CD8-positive, alpha-beta memory T cell (primary cell): ENCODE data around the gene DVL3. TPM values are rescaled to one million over a fixed set of nuclear protein-coding genes. Genes with fewer than 3 reads are reported as not detected.
A peak's percentile ranks its signal among the peaks of the same experiment; 100 is the strongest.
"Not testable (repeated sequence)": the region's sequence is repeated elsewhere in the genome, so short reads cannot be mapped to it uniquely, and the experiment has no call there.

Source experiments
- CTCF ChIA-PET: fragments of 350-600 bp; sonication (Branson Sonifier 250); formaldehyde crosslinking; loops from one replicate; lab custom pipeline; 2021; ENCODE audit warnings: antibody characterized with exemption; lab: Charles Lee
- POLR2A ChIA-PET: fragments of 350-600 bp; sonication (Branson Sonifier 250); formaldehyde crosslinking; loops from one replicate; lab custom pipeline; 2021; ENCODE audit warnings: antibody characterized with exemption; lab: Charles Lee
- DNase-seq, 5 donors: peaks; one replicate each; pipeline versions ENCODE4 v3.0.0 to v3.0.0-alpha.2; 2020 to 2022; ENCODE audit warnings: mixed read lengths in 1 of 5
- H3K27ac ChIP-seq: one replicate; pipeline ENCODE4 v1.7.0; 2013; ENCODE audit warnings: low read depth, mild to moderate bottlenecking, low read length, moderate library complexity
- H3K27me3 ChIP-seq: 2 replicates; pipeline ENCODE4 v1.7.0; 2013; ENCODE audit warnings: low read length, mild to moderate bottlenecking; ENCODE audit not compliant: insufficient read depth, poor library complexity, severe bottlenecking
- H3K36me3 ChIP-seq: 2 replicates; pipeline ENCODE4 v1.7.0; 2013; ENCODE audit warnings: mild to moderate bottlenecking, low read length, moderate library complexity; ENCODE audit not compliant: insufficient read depth
- H3K4me1 ChIP-seq: 2 replicates; pipeline ENCODE4 v1.7.0; 2013; ENCODE audit warnings: mild to moderate bottlenecking, low read length, moderate library complexity; ENCODE audit not compliant: insufficient read depth
- H3K4me3 ChIP-seq: 2 replicates; pipeline ENCODE4 v1.7.0; 2013; ENCODE audit warnings: mild to moderate bottlenecking, low read length
- H3K9me3 ChIP-seq: 2 replicates; pipeline ENCODE4 v1.7.0; 2013; ENCODE audit warnings: mild to moderate bottlenecking, low read length
- H3K27ac Mint-ChIP-seq, 8 donors: one replicate each; pipeline ENCODE4 v1.8.0; 2020 to 2021; ENCODE audit warnings: mixed read lengths in 8 of 8, mild to moderate bottlenecking in 6 of 8, inconsistent platforms in 3 of 8, moderate library complexity in 3 of 8
- H3K27me3 Mint-ChIP-seq, 2 donors: one replicate each; pipeline ENCODE4 v1.8.0; 2020 to 2021; ENCODE audit warnings: mixed read lengths in 2 of 2, mild to moderate bottlenecking in 1 of 2, moderate library complexity in 1 of 2
- H3K36me3 Mint-ChIP-seq, 3 donors: one replicate each; pipeline ENCODE4 v1.8.0; 2020 to 2021; ENCODE audit warnings: mixed read lengths in 3 of 3, inconsistent platforms in 1 of 3, mild to moderate bottlenecking in 1 of 3
- H3K4me1 Mint-ChIP-seq, 3 donors: one replicate each; pipeline ENCODE4 v1.8.0; 2020 to 2021; ENCODE audit warnings: mixed read lengths in 3 of 3, inconsistent platforms in 1 of 3, mild to moderate bottlenecking in 1 of 3
- H3K4me3 Mint-ChIP-seq, 7 donors: one replicate each; pipeline ENCODE4 v1.8.0; 2020 to 2021; ENCODE audit warnings: mixed read lengths in 7 of 7, mild to moderate bottlenecking in 6 of 7, moderate library complexity in 4 of 7, inconsistent platforms in 2 of 7
- H3K9me3 Mint-ChIP-seq, 5 donors: one replicate each; pipeline ENCODE4 v1.8.0; 2020 to 2022; ENCODE audit warnings: mixed read lengths in 5 of 5, mild to moderate bottlenecking in 3 of 5, moderate library complexity in 2 of 5, inconsistent platforms in 1 of 5
- polyA plus RNA-seq: library from polyadenylated mRNA; unstranded; fragments of 300-500 nt; fragmentation: Illumina TruSeq; gene quantifications from one replicate; pipeline ENCODE4 v1.2.3, GENCODE V29; 2021
- total RNA-seq, 2 experiments: library from RNA; stranded (reverse); gene quantifications; one replicate each; pipeline ENCODE4 v1.2.3, GENCODE V29; 2021

Gene DVL3
- total and polyA plus RNA-seq, 3 experiments from 2014 or later = 15.4 to 44.0 (median 38.5) TPM

DNA sequence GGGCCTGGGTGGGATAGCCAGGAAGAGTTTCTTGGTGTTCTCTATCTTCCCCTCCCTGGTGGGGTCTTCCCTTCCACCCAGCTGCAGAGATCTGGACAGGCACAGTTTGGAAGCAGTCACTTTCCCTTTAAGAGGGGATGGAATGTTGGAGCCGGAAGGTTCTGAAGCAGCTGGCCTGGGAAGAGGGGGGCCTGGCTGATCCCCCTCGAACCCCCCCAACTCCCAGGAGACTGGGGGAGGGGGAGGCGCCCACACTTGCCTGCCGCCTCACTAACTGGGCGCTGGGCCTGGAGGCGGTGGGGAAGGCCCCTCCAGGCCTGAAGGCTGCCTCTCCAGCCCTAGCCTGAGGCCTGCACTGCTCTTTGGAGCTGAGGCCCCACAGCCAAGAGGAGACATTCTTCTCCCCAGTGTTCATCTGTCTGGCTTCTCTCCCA is 1.4 kb downstream of the DVL3 start:
- no peaks in the 10 kb centered on the region for H3K9me3 Mint-ChIP-seq
- Histone ChIP-seq H3K27me3 (no peaks in the 10 kb centered on the region), H3K4me3 (peak overlapping the region; percentile 84), H3K36me3 (no peaks in the 10 kb centered on the region), H3K27ac (peak overlapping the region; percentile 70), H3K9me3 (no peaks in the 10 kb centered on the region), H3K4me1 (peaks cover 17% of the 10 kb centered on the region)
- ChIA-PET POLR2A (no interaction called here), CTCF (interaction anchor here (0.8 to 1.7 kb wide), 6 partner anchors 9 to 93 kb away, joined by 3 to 7 read pairs (median 4); partner anchors contain the start of genes EEF1AKMT4 and EIF2B5)
- H3K4me3 Mint-ChIP-seq = peak overlapping the region; percentile 94 to 99 (median 95)
- peaks cover 0 to 9% (median 3%) of the 10 kb centered on the region in 3 donors for H3K36me3 Mint-ChIP-seq
- peak overlapping the region; percentile 29 to 100 (median 74) for H3K27ac Mint-ChIP-seq
- peaks cover 29 to 47% (median 37%) of the 10 kb centered on the region in 3 donors for H3K4me1 Mint-ChIP-seq
- no peaks in the 10 kb centered on the region for H3K27me3 Mint-ChIP-seq
- no peak for DNase-seq

DNA sequence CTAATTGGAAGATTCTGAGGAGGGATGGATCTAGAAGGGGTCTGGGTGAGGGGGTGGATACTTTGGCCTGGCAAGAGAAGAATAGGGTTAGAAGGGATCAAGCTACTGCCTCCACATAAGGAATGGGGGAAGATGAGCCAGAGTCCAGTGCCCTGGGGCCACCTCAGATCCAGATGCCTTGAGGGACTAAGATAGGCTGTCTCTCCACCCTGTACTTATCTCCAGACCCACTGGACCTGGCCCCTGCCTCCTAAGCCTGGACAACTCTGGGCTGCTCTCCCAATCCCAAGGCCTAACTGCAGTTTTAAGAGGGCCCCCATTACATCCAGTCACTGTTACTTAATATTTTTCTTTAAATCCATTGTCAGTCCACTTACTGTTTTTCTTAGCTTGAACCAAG is 2.0 kb downstream of the DVL3 start:
- Mint-ChIP-seq H3K27ac (peak overlapping the region in 6 of 8 donors; percentile 5 to 88 (median 56)), H3K9me3 (no peaks in the 10 kb centered on the region)
- CTCF ChIA-PET = interaction anchor here (0.8 to 1.3 kb wide), 5 partner anchors 11 to 93 kb away, joined by 3 to 4 read pairs (median 3); partner anchors contain the start of genes EEF1AKMT4 and EIF2B5

DNA sequence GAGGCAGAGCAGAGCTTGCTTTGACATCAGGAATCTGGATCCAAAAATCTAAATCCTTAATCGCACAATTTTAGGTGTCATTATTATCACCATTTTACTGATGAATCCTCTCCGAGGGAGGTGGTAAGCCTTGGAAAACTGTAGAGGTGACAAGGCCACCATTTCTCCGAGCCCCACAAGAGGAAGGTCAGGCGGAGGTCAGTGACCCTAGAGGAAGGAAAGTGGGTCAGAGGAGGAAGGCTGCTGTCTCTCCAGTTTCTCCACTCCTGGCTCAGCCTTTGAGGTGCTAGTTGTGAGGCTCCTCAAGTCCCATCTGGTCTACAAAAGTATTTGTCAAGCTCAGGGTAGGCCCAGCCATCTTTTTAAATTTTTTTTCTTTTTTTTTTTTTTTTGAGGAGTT is 3.2 kb downstream of the DVL3 start:
- Mint-ChIP-seq H3K9me3 (no peaks in the 10 kb centered on the region), H3K27me3 (no peaks in the 10 kb centered on the region), H3K4me3 (peak overlapping the region in 1 of 7 donors; percentile 28), H3K36me3 (peaks cover 0 to 24% (median 5%) of the 10 kb centered on the region in 3 donors), H3K4me1 (peaks cover 31 to 51% (median 40%) of the 10 kb centered on the region in 3 donors), H3K27ac (peak overlapping the region in 1 of 8 donors; percentile 50)
- ChIA-PET CTCF (interaction anchor here (0.9 to 1.3 kb wide), 3 partner anchors 23 to 91 kb away, joined by 3 read pairs; partner anchors contain the start of gene EIF2B5), POLR2A (interaction anchor here (0.7 to 1.2 kb wide), 2 partner anchors 10 to 23 kb away, joined by 4 to 5 read pairs; partner anchors contain the start of gene EIF2B5)
- H3K9me3 ChIP-seq = no peaks in the 10 kb centered on the region
- H3K36me3 ChIP-seq = no peaks in the 10 kb centered on the region
- H3K4me3 ChIP-seq = no peak overlapping the region
- no peak for DNase-seq
- peaks cover 17% of the 10 kb centered on the region for H3K4me1 ChIP-seq
- H3K27me3 ChIP-seq = no peaks in the 10 kb centered on the region
- no peak overlapping the region for H3K27ac ChIP-seq

More for the DNA sequence above, 2.0 kb downstream of the DVL3 start:
- H3K36me3 Mint-ChIP-seq = peaks cover 0 to 15% (median 5%) of the 10 kb centered on the region in 3 donors
- peaks cover 17% of the 10 kb centered on the region for H3K4me1 ChIP-seq
- no peaks in the 10 kb centered on the region for H3K9me3 ChIP-seq
- H3K27me3 ChIP-seq = no peaks in the 10 kb centered on the region
- no peak for DNase-seq
- no peaks in the 10 kb centered on the region for H3K27me3 Mint-ChIP-seq
- H3K4me3 Mint-ChIP-seq = peak overlapping the region; percentile 75 to 99 (median 95)
- H3K36me3 ChIP-seq = no peaks in the 10 kb centered on the region
- peak overlapping the region; percentile 70 for H3K27ac ChIP-seq
- H3K4me1 Mint-ChIP-seq = peaks cover 30 to 51% (median 40%) of the 10 kb centered on the region in 3 donors
- peak overlapping the region; percentile 84 for H3K4me3 ChIP-seq
- POLR2A ChIA-PET = no interaction called here

DNA sequence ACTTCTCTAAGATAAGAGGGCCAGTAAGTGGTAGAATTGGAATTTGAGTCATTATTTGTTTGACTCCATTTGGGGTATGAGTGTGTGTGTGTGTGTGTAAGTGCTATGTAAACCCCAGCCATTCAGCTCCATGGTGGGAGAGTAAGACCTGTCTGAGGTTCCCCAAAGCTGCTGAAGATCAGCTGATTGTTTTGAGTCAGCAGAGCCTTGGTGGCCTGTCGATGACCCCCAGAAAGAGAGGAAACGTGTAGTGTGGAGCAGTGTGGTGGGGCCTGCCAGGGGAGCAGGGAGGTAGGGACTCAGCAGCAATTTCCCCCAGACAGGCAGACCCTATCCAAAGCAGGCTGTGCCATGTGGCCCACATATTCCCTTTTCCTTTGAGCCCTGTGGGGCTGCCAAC is 5.3 kb downstream of the DVL3 start:
- Mint-ChIP-seq H3K27me3 (no peaks in the 10 kb centered on the region), H3K36me3 (peaks cover 0 to 43% (median 5%) of the 10 kb centered on the region in 3 donors), H3K4me3 (peak overlapping the region in 1 of 7 donors; percentile 20), H3K4me1 (peaks cover 34 to 49% (median 40%) of the 10 kb centered on the region in 3 donors), H3K27ac (peak overlapping the region in 1 of 8 donors; percentile 52), H3K9me3 (no peaks in the 10 kb centered on the region)
- Histone ChIP-seq H3K4me3 (no peak overlapping the region), H3K36me3 (peaks cover 11% of the 10 kb centered on the region), H3K4me1 (peaks cover 17% of the 10 kb centered on the region), H3K27ac (no peak overlapping the region), H3K9me3 (no peaks in the 10 kb centered on the region), H3K27me3 (no peaks in the 10 kb centered on the region)
- CTCF ChIA-PET = no interaction called here
- POLR2A ChIA-PET = no interaction called here
- DNase-seq = no peak

DNA sequence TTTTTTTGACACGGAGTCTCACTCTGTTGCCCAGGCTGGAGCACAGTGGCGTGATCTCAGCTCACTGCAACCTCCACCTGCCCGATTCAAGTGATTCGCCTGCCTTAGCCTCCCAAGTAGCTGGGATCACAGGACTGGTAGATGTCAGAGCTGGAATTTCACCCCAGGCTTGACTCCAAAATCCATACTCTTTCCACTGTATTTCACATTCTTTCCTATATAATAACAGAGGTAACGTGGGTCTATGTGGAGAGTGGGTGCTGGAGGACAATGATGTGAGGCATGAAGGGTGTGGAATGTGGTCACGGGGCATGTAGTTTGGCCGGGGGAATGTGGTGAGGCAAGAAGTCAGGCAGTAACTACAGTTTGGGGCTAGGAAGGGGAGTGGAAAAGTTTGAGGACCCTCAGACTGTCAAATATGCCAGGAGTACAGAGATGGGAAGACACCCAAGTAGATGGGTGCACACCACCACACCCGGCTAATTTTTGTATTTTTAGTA is 7.4 kb downstream of the DVL3 start:
- H3K4me3 Mint-ChIP-seq, H3K4me1 ChIP-seq, H3K9me3 Mint-ChIP-seq, POLR2A ChIA-PET, H3K4me3 ChIP-seq, CTCF ChIA-PET, DNase-seq, H3K27me3 Mint-ChIP-seq, H3K9me3 ChIP-seq, H3K27ac ChIP-seq, H3K27ac Mint-ChIP-seq, H3K27me3 ChIP-seq: not testable (repeated sequence)
- H3K4me1 Mint-ChIP-seq = peaks cover 17 to 29% (median 20%) of the 10 kb centered on the region in 3 donors
- peaks cover 24% of the 10 kb centered on the region for H3K36me3 ChIP-seq
- H3K36me3 Mint-ChIP-seq = peaks cover 0 to 59% (median 5%) of the 10 kb centered on the region in 3 donors

DNA sequence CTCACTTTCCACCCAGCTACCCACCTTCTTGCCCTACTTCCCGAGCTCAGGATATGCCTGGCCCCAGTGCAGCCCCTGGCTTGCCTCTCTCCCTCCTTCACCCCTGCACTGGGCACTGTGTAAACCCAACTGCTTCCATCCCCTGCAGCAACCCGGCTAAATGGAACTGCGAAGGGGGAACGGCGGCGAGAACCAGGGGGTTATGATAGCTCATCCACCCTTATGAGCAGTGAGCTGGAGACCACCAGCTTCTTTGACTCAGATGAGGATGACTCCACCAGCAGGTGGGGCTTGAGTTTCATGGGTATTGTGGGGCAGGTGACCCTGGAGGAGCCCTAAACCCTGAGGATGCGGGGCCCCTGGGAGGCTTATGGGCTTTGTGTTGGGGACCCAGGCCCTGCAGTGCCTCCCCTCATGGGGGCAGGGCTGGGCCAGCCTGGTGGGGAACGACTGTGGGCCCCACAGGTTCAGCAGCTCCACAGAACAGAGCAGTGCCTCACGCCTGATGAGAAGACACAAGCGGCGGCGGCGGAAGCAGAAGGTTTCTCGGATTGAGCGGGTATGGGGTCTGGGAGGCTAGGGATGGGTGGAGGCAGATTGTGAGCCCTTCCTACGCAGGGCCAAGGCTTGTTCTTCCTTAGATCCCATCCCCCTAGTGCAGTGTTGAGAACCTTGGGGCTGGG is 9.6 kb downstream of the DVL3 start:
- H3K4me3 ChIP-seq = no peak overlapping the region
- peaks cover 11 to 16% (median 11%) of the 10 kb centered on the region in 3 donors for H3K4me1 Mint-ChIP-seq
- H3K27ac ChIP-seq = no peak overlapping the region
- H3K36me3 Mint-ChIP-seq = peaks cover 0 to 72% (median 4%) of the 10 kb centered on the region in 3 donors
- H3K9me3 Mint-ChIP-seq = no peaks in the 10 kb centered on the region
- no peaks in the 10 kb centered on the region for H3K4me1 ChIP-seq
- H3K27me3 ChIP-seq = no peaks in the 10 kb centered on the region
- H3K36me3 ChIP-seq = peaks cover 28% of the 10 kb centered on the region
- H3K27ac Mint-ChIP-seq = peak overlapping the region in 1 of 8 donors; percentile 63
- H3K27me3 Mint-ChIP-seq = no peaks in the 10 kb centered on the region
- CTCF ChIA-PET = interaction anchor here (1.5 kb wide), 1 partner anchor 9 kb away, joined by 4 read pairs; the partner anchor contains the start of gene DVL3
- no peaks in the 10 kb centered on the region for H3K9me3 ChIP-seq
- POLR2A ChIA-PET = no interaction called here
- DNase-seq = no peak
- no peak overlapping the region for H3K4me3 Mint-ChIP-seq

DNA sequence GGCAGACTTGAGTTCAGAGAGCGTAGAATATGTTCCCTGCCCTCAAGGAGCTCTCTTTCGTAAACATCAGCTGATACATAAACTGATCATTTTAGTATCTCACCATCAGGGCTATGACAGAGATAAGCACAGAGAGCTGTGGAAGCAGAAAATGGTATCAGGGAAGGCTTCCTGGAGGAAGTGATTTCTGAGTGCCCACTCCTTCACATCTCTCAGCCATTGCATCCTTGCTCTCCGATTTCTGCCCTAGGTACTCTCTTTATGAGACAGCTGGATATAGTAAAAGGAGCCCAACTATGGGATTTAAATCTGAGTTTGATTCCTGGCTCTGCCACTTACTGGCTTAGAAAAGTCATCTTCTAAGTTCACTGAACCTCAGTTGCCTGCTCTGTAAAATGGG is 10.4 kb downstream of the DVL3 start:
- no peak overlapping the region for H3K4me3 Mint-ChIP-seq
- no peaks in the 10 kb centered on the region for H3K9me3 Mint-ChIP-seq
- Histone ChIP-seq H3K27ac (no peak overlapping the region), H3K4me3 (no peak overlapping the region), H3K36me3 (peaks cover 28% of the 10 kb centered on the region), H3K27me3 (no peaks in the 10 kb centered on the region), H3K9me3 (no peaks in the 10 kb centered on the region), H3K4me1 (no peaks in the 10 kb centered on the region)
- ChIA-PET POLR2A (no interaction called here), CTCF (interaction anchor here (1.5 kb wide), 1 partner anchor 10 kb away, joined by 4 read pairs; the partner anchor contains the start of gene DVL3)
- H3K27me3 Mint-ChIP-seq = no peaks in the 10 kb centered on the region
- H3K4me1 Mint-ChIP-seq = peaks cover 6 to 11% (median 9%) of the 10 kb centered on the region in 3 donors
- DNase-seq = no peak
- peaks cover 0 to 72% (median 4%) of the 10 kb centered on the region in 3 donors for H3K36me3 Mint-ChIP-seq
- H3K27ac Mint-ChIP-seq = no peak overlapping the region

DNA sequence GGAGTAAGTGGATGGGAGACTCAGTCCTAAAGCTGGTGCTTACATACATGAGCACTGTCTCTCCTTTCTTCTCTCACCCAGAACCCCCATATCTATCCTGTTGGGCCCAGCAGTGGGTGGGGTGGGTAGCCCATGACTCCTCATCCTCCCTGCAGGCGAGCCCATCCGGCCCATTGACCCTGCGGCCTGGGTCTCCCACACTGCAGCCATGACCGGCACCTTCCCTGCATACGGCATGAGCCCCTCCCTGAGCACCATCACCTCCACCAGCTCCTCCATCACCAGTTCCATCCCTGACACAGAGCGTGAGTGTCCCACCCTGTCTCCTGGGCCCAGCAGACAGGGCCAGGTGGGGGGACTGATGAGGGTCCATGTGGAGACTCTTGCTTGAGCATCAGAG is 11.5 kb downstream of the DVL3 start:
- peaks cover 0 to 80% (median under 1%) of the 10 kb centered on the region in 3 donors for H3K36me3 Mint-ChIP-seq
- H3K4me3 Mint-ChIP-seq = no peak overlapping the region
- Histone ChIP-seq H3K27me3 (no peaks in the 10 kb centered on the region), H3K4me1 (no peaks in the 10 kb centered on the region), H3K36me3 (peaks cover 28% of the 10 kb centered on the region), H3K27ac (no peak overlapping the region), H3K9me3 (no peaks in the 10 kb centered on the region), H3K4me3 (no peak overlapping the region)
- H3K4me1 Mint-ChIP-seq = peaks cover 1 to 6% (median 4%) of the 10 kb centered on the region in 3 donors
- H3K27ac Mint-ChIP-seq = no peak overlapping the region
- ChIA-PET CTCF (no interaction called here), POLR2A (no interaction called here)
- DNase-seq = no peak
- H3K27me3 Mint-ChIP-seq = no peaks in the 10 kb centered on the region
- no peaks in the 10 kb centered on the region for H3K9me3 Mint-ChIP-seq
